ENCODE data around the gene TEX36. TPM values are rescaled to one million over a fixed set of nuclear protein-coding genes. Genes with fewer than 3 reads are reported as not detected.
"Not testable (repeated sequence)": the region's sequence is repeated elsewhere in the genome, so short reads cannot be mapped to it uniquely, and the experiment has no call there.

The TEX36 gene
- total RNA-seq, 1 donor from 2014 or later = not detected

- CTCF ChIA-PET = no interaction called here
- POLR2A ChIA-PET = no interaction called here
- H3K27ac Mint-ChIP-seq = no peak overlapping the region
- DNase-seq (no peak), ATAC-seq (ENCODE audit: low read depth) (no peak)
- TF ChIP-seq, protein P1, sequence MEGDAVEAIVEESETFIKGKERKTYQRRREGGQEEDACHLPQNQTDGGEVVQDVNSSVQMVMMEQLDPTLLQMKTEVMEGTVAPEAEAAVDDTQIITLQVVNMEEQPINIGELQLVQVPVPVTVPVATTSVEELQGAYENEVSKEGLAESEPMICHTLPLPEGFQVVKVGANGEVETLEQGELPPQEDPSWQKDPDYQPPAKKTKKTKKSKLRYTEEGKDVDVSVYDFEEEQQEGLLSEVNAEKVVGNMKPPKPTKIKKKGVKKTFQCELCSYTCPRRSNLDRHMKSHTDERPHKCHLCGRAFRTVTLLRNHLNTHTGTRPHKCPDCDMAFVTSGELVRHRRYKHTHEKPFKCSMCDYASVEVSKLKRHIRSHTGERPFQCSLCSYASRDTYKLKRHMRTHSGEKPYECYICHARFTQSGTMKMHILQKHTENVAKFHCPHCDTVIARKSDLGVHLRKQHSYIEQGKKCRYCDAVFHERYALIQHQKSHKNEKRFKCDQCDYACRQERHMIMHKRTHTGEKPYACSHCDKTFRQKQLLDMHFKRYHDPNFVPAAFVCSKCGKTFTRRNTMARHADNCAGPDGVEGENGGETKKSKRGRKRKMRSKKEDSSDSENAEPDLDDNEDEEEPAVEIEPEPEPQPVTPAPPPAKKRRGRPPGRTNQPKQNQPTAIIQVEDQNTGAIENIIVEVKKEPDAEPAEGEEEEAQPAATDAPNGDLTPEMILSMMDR (IDR thresholded peaks at IDR 0.05) = no peak
- intact Hi-C loops (cut with micrococcal nuclease) = no loop called here
- H3K27me3 Mint-ChIP-seq = peaks cover 2% of the 10 kb centered on the region
- H3K9me3 Mint-ChIP-seq = peaks cover 23% of the 10 kb centered on the region
- no peak overlapping the region for H3K4me3 Mint-ChIP-seq
- H3K36me3 Mint-ChIP-seq (ENCODE audit: low read depth) = peaks cover 2% of the 10 kb centered on the region
- H3K4me1 Mint-ChIP-seq = no peaks in the 10 kb centered on the region
Measured at GRCh38 chr10:125708971-125709503, 26.1 kb upstream of the TEX36 start.

- intact Hi-C loops (cut with micrococcal nuclease) = no loop called here
- Mint-ChIP-seq H3K27ac (no peak overlapping the region), H3K4me1 (no peaks in the 10 kb centered on the region), H3K9me3 (peaks cover 18% of the 10 kb centered on the region), H3K4me3 (no peak overlapping the region), H3K27me3 (peaks cover 2% of the 10 kb centered on the region), H3K36me3 (ENCODE audit: low read depth) (peaks cover 2% of the 10 kb centered on the region)
- POLR2A ChIA-PET = no interaction called here
- DNase-seq (no peak), ATAC-seq (ENCODE audit: low read depth) (no peak)
- TF ChIP-seq, protein P1 (IDR thresholded peaks at IDR 0.05) = no peak
- CTCF ChIA-PET = no interaction called here
Measured at GRCh38 chr10:125707541-125708468, 24.8 kb upstream of the TEX36 start.

DNA sequence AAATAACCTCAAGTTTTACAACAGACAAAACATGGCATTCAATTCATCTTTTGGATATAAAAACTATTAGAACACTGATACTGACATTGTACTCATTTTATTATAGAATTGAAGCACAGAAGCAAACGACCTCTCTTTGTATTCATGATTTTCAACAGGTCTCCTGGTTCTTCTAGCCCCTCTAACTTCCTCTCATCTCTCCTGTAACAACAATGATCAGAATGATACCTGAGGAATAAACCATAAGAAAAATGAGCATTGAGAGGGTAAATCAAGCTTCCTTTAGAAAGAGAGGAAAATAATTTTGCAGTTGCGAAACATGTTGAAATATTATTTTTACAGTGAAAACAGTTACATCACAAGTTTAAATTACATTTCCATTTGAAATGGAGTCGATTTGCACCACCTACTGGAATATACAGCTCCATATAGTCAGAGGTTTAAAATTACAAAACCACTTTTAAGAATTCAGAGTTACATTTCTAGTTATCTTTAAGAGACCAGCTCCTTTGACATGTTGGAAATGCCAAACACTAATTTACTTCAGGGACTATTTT, 17.5 kb upstream of the TEX36 start:
- H3K36me3 Mint-ChIP-seq (ENCODE audit: low read depth) = no peaks in the 10 kb centered on the region
- H3K9me3 Mint-ChIP-seq = peaks cover 5% of the 10 kb centered on the region
- ATAC-seq (ENCODE audit: low read depth) (no peak), DNase-seq (no peak)
- ChIA-PET POLR2A (no interaction called here), CTCF (no interaction called here)
- TF ChIP-seq, protein P1 (IDR thresholded peaks at IDR 0.05) = no peak
- H3K4me3 Mint-ChIP-seq = no peak overlapping the region
- H3K27me3 Mint-ChIP-seq = peaks cover 1% of the 10 kb centered on the region
- H3K4me1 Mint-ChIP-seq = no peaks in the 10 kb centered on the region
- no peak overlapping the region for H3K27ac Mint-ChIP-seq
- intact Hi-C loops (cut with micrococcal nuclease) = no loop called here

DNA sequence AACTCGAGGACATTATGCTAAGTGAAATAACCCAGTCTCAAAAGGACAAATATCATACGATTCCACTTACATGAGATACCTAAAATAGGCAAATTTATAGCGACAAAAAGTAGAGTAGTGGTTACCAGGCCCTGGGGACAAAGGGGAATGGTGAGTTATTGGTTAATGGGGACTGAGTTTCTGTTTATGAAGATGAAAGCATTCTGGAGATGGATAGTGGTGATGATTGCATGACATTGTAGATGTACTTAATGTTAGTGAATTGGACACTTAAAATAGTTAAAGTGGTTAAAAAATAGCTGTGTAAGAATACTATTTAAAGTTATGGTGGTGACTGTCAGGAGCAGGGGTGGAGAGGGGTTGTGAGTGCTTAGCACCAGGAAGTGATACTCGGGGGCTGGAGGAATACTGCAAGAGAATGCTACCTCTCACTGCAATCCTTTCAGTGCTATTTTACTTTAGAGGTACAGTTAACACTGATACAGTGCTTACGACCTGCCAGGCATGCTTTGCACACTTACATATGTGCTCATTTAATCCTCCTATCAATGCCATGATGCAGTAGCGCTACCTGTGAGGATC, 16.7 kb upstream of the TEX36 start:
- ChIA-PET CTCF (no interaction called here), POLR2A (no interaction called here)
- H3K9me3 Mint-ChIP-seq = peaks cover 5% of the 10 kb centered on the region
- peaks cover 1% of the 10 kb centered on the region for H3K27me3 Mint-ChIP-seq
- intact Hi-C loops (cut with micrococcal nuclease) = no loop called here
- H3K27ac Mint-ChIP-seq = no peak overlapping the region
- TF ChIP-seq, protein P1 (IDR thresholded peaks at IDR 0.05) = no peak
- ATAC-seq (ENCODE audit: low read depth) (no peak), DNase-seq (no peak)
- H3K4me3 Mint-ChIP-seq = no peak overlapping the region
- H3K4me1 Mint-ChIP-seq = no peaks in the 10 kb centered on the region
- no peaks in the 10 kb centered on the region for H3K36me3 Mint-ChIP-seq (ENCODE audit: low read depth)

DNA sequence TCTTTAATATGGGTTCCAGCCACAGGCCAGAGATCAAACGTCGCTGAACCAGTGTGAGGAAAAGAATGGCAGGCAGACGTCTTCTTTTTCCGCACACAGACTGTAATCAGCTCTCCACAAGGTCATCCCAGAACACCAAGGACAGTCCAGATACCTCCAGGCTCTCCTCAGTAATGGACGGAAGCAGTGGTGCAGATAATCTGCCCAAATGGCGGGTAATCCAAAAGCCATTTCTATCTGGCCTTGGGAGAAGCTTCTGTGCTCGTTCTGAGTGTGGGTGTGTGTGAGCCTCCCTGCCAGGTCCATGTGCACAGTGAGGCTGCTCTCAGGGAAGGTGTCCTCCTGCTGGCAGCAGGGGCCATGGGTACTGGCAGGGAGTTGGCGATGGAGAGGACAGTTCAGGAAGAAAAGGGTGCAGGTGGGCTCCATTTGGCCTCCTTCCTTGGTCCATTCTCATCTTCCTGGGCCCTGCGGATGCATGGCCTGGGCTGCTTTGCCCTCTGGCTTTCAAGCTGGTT, 15.6 kb upstream of the TEX36 start:
- TF ChIP-seq, protein P1 (IDR thresholded peaks at IDR 0.05) = no peak
- intact Hi-C loops (cut with micrococcal nuclease) = no loop called here
- ChIA-PET POLR2A (no interaction called here), CTCF (no interaction called here)
- H3K36me3 Mint-ChIP-seq (ENCODE audit: low read depth) = no peaks in the 10 kb centered on the region
- peaks cover 5% of the 10 kb centered on the region for H3K9me3 Mint-ChIP-seq
- no peak for DNase-seq
- H3K27me3 Mint-ChIP-seq = peaks cover 5% of the 10 kb centered on the region
- no peak overlapping the region for H3K27ac Mint-ChIP-seq
- no peaks in the 10 kb centered on the region for H3K4me1 Mint-ChIP-seq
- H3K4me3 Mint-ChIP-seq = no peak overlapping the region
- no peak for ATAC-seq (ENCODE audit: low read depth)

DNA sequence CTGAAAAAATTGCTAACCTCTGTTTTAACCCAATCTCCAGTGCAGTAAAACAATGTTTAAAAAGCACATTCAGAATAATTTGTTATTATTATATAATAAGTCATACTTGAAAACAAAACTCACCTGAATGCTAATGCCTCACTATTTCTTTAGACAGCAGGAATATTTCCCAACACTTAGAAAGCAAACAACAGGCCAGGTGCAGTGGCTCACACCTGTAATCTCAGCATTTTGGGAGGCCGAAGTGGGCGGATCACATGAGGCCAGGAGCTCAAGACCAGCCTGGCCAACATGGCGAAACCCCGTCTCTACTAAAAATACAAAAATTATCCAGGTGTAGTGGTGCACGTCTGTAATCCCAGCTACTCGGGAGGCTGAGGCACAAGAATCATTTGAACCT, 13.9 kb upstream of the TEX36 start:
- H3K27me3 Mint-ChIP-seq; H3K27ac Mint-ChIP-seq; intact Hi-C loops (cut with micrococcal nuclease); H3K9me3 Mint-ChIP-seq; ATAC-seq (ENCODE audit: low read depth); H3K4me1 Mint-ChIP-seq; CTCF ChIA-PET; H3K4me3 Mint-ChIP-seq; H3K36me3 Mint-ChIP-seq (ENCODE audit: low read depth); DNase-seq; POLR2A ChIA-PET: not testable (repeated sequence)

Data from activated B cell treated with CpG ODN at 0.5 μM for 24 hours (primary cell).